GM12864 (cell line): Measurements from ENCODE around the gene DPAGT1.

ENCODE experiments used
- DNase-seq: peaks from one replicate; pipeline ENCODE4 v3.0.0-alpha.2; 2011; ENCODE audit warnings: low read depth
- H3K4me3 ChIP-seq: 2 replicates; pipeline ENCODE4 v1.5.1; 2011; ENCODE audit warnings: mild to moderate bottlenecking, low read depth, low read length, control low read depth
- CTCF ChIP-seq: IDR thresholded peaks from 2 replicates; pipeline ENCODE4 v1.5.1; 2011; ENCODE audit warnings: low read depth, mild to moderate bottlenecking, moderate library complexity, low read length, control low read depth, inconsistent platforms; ENCODE audit errors: missing control alignments

Gene DPAGT1

GRCh38 chr11:119048644-119049043, 53.0 kb downstream of the DPAGT1 start:
- no peak overlapping the region for H3K4me3 ChIP-seq
- DNase-seq = no peak
- no peak for TF ChIP-seq CTCF

- TF ChIP-seq CTCF = no peak
- no peak for DNase-seq
These were observed 54.4 kb downstream of the DPAGT1 start for GRCh38 chr11:119047205-119047604.

More at GRCh38 chr11:119047205-119047604, 54.4 kb downstream of the DPAGT1 start:
- no peak overlapping the region for H3K4me3 ChIP-seq
